ENCODE measurements around the gene OFD1.

Gene OFD1

DNA sequence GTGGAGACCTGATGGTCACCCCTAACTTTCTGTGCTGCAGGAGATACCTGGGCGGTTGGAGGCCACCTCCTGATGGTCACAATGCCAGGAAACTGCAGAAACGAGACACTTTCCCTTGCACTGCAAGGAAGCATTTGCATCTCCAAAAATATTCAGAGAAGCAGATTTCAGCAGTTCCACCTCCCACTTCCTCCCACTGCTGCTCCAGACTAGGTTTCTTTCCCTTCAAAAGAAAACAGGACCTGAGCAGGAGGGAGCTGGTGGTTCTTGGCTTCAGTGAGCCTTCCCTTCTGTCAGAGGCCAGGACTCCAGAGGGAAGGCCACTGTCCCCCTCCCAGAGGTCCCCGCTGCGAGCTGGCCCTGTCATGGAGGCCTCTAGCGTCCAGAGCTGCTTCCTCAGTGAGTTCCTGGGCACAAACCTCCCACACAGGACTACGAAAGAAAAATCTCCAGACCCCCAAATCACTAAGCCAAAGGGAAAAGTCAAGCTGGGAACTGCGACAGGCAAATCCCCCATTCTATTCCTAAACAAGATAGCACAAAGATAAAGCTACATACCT lies 46.4 kb downstream of the OFD1 start:
- no peaks in the 10 kb centered on the region for H3K27me3 ChIP-seq (ENCODE audit: control insufficient read depth, low read length)

DNA sequence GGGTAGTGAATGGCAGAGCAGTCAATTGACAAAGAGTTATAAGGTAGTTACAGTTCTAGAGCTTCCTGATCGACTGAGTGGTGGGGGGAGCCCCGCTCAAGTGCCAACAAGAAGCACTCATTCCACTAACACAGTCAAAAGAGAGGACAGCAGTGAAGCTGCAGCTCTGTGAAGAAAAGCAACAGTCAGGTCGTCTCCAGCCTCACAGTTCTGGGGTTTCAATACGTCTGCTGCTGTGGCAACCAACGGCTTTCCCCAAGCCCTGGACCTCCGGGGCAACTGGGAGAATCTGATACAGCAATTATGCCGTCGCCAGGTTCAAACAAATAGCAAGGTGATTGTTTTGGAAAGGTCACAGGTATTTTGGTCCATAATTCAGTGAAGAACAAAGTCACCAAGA lies 51.5 kb downstream of the OFD1 start:
- Histone ChIP-seq H3K27me3 (ENCODE audit: control insufficient read depth, low read length) (no peaks in the 10 kb centered on the region), H3K36me3 (ENCODE audit: control insufficient read depth, low read length) (no peaks in the 10 kb centered on the region), H3K9me2 (replicated peaks; ENCODE audit: control insufficient read depth, low read length) (no peaks in the 10 kb centered on the region), H3K4me2 (ENCODE audit: low read length) (no peak overlapping the region), H3K4me1 (ENCODE audit: control insufficient read depth, low read length) (0 out of 2 replicates have a peak, but pooled peaks cover under 1% of the 10 kb centered on the region), H3K79me2 (ENCODE audit: control insufficient read depth, low read length) (no peaks in the 10 kb centered on the region), H3K27ac (ENCODE audit: low read depth, low read length) (no peak overlapping the region), H4K20me1 (ENCODE audit: control insufficient read depth, insufficient read depth, low read depth, low read length) (no peaks in the 10 kb centered on the region), H3F3A (ENCODE audit: control insufficient read depth, insufficient read depth) (no peaks in the 10 kb centered on the region), H3K4me3 (ENCODE audit: low read length) (no peak overlapping the region), H3K9me3 (ENCODE audit: control insufficient read depth, insufficient read depth, low read length) (no peaks in the 10 kb centered on the region)
- TF ChIP-seq EZH2phosphoT487 (IDR thresholded peaks at IDR 0.05; ENCODE audit: borderline replicate concordance, low read length), result no peak
- TF ChIP-seq, protein P1, sequence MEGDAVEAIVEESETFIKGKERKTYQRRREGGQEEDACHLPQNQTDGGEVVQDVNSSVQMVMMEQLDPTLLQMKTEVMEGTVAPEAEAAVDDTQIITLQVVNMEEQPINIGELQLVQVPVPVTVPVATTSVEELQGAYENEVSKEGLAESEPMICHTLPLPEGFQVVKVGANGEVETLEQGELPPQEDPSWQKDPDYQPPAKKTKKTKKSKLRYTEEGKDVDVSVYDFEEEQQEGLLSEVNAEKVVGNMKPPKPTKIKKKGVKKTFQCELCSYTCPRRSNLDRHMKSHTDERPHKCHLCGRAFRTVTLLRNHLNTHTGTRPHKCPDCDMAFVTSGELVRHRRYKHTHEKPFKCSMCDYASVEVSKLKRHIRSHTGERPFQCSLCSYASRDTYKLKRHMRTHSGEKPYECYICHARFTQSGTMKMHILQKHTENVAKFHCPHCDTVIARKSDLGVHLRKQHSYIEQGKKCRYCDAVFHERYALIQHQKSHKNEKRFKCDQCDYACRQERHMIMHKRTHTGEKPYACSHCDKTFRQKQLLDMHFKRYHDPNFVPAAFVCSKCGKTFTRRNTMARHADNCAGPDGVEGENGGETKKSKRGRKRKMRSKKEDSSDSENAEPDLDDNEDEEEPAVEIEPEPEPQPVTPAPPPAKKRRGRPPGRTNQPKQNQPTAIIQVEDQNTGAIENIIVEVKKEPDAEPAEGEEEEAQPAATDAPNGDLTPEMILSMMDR (IDR thresholded peaks at IDR 0.05; ENCODE audit: low read depth, low read length, poor library complexity, severe bottlenecking), result no peak

More for the DNA sequence above, 46.4 kb downstream of the OFD1 start:
- Histone ChIP-seq H3F3A (ENCODE audit: control insufficient read depth, insufficient read depth) (no peaks in the 10 kb centered on the region), H3K36me3 (ENCODE audit: control insufficient read depth, low read length) (peaks cover 1% of the 10 kb centered on the region; the same call in 1 of the 2 replicates), H3K79me2 (ENCODE audit: control insufficient read depth, low read length) (no peaks in the 10 kb centered on the region), H3K4me2 (ENCODE audit: low read length) (no peak overlapping the region), H3K4me3 (ENCODE audit: low read length) (no peak overlapping the region), H3K9me3 (ENCODE audit: control insufficient read depth, insufficient read depth, low read length) (no peaks in the 10 kb centered on the region), H3K27ac (ENCODE audit: low read depth, low read length) (no peak overlapping the region), H4K20me1 (ENCODE audit: control insufficient read depth, insufficient read depth, low read depth, low read length) (no peaks in the 10 kb centered on the region), H3K4me1 (ENCODE audit: control insufficient read depth, low read length) (peaks cover 8% of the 10 kb centered on the region), H3K9me2 (replicated peaks; ENCODE audit: control insufficient read depth, low read length) (no peaks in the 10 kb centered on the region)
- no peak for TF ChIP-seq EZH2phosphoT487 (IDR thresholded peaks at IDR 0.05; ENCODE audit: borderline replicate concordance, low read length)
- TF ChIP-seq, protein P1 (IDR thresholded peaks at IDR 0.05; ENCODE audit: low read depth, low read length, poor library complexity, severe bottlenecking), result no peak

DNA sequence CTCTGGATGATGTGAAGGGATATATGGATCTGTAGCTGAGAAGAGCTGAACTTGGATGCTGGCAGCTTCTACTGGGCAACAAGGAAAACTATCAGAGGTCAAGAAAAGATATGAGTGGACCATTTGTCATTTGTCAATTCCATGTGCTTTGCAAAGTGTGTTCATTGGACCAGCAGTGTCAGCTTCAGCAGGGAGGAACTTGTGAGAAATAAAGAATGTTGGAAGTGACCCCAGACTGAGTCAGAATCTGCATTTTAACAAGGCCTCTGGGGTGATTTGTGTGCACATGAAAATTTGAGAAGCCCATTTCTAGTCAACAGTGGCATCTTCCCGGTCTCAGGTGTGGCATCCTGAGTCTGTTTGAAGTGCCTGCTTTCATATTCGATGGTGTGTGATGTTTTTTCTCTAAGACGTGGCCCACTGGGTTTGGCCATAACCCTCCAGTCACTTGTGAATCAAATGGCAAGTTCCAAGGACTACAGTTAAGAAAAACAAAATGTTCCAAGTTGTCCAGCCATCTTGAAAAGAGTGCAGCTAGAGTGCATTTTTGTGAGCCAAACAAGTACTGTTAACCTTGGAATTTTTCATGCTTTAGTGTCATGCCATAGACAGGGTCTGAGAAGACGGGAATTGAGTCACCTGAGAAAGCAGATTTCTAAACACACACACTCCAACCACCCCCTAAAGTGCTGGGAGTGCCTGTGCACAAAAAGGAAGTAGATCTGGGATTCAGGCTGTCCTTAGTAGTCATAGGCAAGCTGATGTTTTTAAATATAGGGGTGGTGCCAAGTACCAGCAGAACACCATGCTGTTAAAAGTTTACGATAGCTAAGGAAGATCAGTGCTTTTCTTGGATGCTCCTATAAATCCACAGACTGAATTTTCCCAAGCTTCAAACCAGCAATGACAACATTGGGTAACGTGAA lies 55.9 kb downstream of the OFD1 start:
- TF ChIP-seq EZH2phosphoT487 (IDR thresholded peaks at IDR 0.05; ENCODE audit: borderline replicate concordance, low read length), result no peak
- TF ChIP-seq, protein P1 (IDR thresholded peaks at IDR 0.05; ENCODE audit: low read depth, low read length, poor library complexity, severe bottlenecking), result no peak

More for the DNA sequence above, 55.9 kb downstream of the OFD1 start:
- Histone ChIP-seq H3K4me3 (ENCODE audit: low read length) (no peak overlapping the region), H3F3A (ENCODE audit: control insufficient read depth, insufficient read depth) (no peaks in the 10 kb centered on the region), H3K36me3 (ENCODE audit: control insufficient read depth, low read length) (no peaks in the 10 kb centered on the region), H3K9me3 (ENCODE audit: control insufficient read depth, insufficient read depth, low read length) (no peaks in the 10 kb centered on the region), H3K27ac (ENCODE audit: low read depth, low read length) (no peak overlapping the region), H3K4me1 (ENCODE audit: control insufficient read depth, low read length) (peaks cover 14% of the 10 kb centered on the region), H3K4me2 (ENCODE audit: low read length) (no peak overlapping the region), H3K9me2 (replicated peaks; ENCODE audit: control insufficient read depth, low read length) (no peaks in the 10 kb centered on the region), H3K79me2 (ENCODE audit: control insufficient read depth, low read length) (no peaks in the 10 kb centered on the region), H3K27me3 (ENCODE audit: control insufficient read depth, low read length) (no peaks in the 10 kb centered on the region), H4K20me1 (ENCODE audit: control insufficient read depth, insufficient read depth, low read depth, low read length) (no peaks in the 10 kb centered on the region)
